ENCODE results near the gene OSBPL6. TPM values are rescaled to one million over a fixed set of nuclear protein-coding genes. Genes with fewer than 3 reads are reported as not detected.
A peak's percentile ranks its signal among the peaks of the same experiment; 100 is the strongest.

Gene OSBPL6
- total RNA-seq, 1 donor from 2014 or later, result 5.3 TPM

- no peak for DNase-seq
These were observed 79.6 kb downstream of the OSBPL6 start for GRCh38 chr2:178273787-178274360.

- DNase-seq, result no peak
These were observed 81.3 kb downstream of the OSBPL6 start for GRCh38 chr2:178275600-178275999.

- DNase-seq, result no peak
These were observed 83.5 kb downstream of the OSBPL6 start for GRCh38 chr2:178277741-178278197.

GRCh38 chr2:178279142-178279541 is 84.8 kb downstream of the OSBPL6 start:
- peak; percentile 93 for DNase-seq

DNA sequence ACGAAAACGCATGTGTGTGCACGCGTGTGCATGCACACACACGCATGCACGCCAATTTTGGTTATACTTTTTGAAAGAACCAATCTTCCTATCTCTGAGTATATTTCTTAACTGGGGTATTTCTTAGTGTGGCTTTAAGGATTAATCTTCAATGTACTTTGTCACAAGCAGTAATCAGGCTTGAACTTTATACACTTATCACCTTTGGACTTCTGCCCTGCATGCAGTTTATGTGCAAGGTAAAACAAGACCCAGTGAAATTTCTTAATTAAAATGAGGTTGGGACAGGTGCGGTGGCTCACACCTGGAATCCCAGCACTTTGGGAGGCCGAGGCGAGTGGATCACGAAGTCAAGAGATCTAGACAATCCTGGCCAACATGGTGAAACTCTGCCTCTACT is 85.3 kb downstream of the OSBPL6 start:
- DNase-seq, result no peak

DNA sequence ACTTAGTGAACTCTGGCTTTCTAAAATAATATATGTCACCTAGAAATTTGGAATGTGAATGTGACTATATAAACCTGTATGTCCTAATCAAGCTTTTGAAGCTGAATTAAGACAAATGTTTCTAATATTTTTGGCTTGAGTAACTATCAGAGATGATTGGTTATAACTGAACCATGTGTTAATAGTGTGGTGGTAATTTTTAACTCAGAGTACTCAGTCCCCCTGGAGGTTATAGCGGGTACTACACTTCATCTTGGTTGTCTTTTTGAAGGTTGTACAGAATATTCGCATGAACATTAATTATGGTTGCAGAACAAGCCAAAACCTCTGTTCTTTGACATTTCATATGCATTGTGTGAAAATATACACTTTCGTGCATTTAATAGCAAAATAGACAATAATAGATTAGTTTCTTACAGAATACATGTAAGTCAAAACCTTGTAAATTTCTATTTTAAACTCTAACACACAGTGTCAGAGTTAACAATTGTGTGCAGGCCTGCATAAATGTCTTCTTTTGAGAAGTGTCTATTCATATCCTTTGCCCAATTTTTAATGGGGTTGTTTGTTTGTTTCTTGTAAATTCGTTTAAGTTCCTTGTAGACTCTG is 86.0 kb downstream of the OSBPL6 start:
- peak; percentile 80 for DNase-seq

- DNase-seq, result peak; percentile 28
These were observed 87.9 kb downstream of the OSBPL6 start for GRCh38 chr2:178282075-178282815.

GRCh38 chr2:178283341-178283918 is 89.1 kb downstream of the OSBPL6 start:
- no peak for DNase-seq

DNA sequence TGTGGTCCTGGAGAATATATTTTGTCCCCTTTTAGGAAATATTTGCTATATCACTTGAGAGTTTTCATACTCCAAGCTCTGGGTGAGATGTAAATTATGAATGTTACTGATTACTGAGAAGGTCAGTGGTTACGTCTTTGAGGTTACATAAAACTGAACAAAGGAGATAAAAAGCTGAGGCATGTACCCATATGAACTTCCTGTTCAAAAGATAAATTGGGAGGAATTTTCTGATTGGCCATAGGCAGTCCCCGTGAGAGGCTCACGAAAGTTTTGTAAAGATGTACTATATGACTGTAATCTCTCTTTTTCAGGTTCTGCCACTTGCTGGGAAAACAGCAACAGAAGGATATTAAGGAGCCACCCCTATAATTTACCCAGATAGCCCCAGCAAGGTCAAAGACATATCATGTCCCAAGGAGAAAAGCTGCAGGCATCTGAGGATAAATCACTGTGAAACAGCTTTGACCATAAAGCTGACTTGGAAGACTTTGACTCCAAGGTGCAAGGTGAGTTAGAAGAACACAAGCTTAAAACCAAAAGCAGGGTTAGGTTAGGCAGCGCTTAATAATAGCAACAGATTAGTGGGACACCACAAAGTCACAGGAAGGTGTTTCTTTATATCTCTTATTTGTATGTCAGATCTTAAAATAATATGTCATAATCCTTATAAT is 90.4 kb downstream of the OSBPL6 start:
- no peak for DNase-seq

DNA sequence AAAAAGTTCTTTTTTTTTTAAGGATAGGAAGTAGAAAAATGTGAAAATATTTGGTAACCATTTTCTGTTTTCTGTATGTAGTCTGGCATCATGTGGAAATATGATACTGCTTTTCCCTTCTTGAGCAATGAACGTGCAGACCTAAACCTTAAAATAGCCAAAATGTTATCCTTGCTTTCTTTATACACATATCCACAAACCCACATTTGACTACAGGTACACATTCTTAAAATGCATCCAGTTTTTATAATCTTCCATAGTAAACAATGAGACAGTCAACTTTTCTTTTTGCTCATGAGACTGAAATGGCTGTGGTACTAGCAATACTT is 90.9 kb downstream of the OSBPL6 start:
- DNase-seq, result no peak

- no peak for DNase-seq
These were observed 92.3 kb downstream of the OSBPL6 start for GRCh38 chr2:178286636-178287035.

DNA sequence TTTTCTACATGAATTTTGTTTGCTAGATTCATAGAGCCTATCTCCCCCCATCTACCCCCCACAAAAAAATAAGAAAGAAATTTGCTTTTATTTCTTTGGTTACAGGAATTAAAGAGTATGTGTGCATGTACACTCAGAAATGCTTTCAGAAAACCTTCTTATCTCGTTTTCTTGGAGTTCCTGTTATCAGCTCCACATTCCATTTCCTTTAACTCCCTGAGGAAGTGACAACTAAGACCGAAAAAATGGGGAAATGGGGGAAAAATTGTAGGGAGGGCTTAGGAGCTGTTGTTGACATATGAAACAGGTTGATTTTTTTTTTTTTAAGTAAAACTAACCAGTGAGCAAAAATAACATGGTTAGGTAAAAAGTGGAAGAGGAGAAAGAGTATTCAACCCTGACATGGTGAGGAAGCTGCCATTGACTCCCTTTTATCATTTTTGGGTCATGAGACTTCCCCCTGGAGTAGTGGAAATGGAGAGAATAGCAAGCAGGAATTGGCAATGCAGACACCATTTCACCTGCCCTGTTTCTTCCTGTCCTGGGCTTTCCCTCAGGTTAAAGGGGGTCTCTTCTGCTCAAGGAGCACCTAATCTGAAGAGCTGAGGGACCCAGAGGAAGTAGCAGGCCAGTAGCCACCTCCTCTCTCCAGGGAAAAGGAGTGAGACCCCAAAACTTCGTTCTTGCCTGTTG is 93.5 kb downstream of the OSBPL6 start:
- DNase-seq, result peak; percentile 18

DNA sequence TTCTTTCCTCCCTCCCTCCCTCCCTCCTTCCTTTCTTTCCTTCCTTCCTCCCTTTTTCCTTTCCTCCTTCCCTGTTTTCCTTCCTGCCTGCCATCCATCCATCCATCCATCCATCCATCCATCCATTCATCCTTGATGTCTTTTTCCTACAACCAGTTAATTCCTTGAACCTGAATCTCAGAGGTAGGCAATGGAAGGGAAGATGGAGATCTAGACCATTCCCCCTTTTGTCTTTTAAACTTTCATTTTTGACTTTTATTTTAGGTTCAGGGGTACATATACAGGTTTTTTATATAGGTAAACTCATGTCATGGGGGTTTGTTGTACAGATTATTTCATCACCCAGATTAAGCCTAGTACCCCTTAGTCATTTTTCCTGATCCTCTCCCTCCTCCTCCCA is 97.4 kb downstream of the OSBPL6 start:
- no peak for DNase-seq

DNA sequence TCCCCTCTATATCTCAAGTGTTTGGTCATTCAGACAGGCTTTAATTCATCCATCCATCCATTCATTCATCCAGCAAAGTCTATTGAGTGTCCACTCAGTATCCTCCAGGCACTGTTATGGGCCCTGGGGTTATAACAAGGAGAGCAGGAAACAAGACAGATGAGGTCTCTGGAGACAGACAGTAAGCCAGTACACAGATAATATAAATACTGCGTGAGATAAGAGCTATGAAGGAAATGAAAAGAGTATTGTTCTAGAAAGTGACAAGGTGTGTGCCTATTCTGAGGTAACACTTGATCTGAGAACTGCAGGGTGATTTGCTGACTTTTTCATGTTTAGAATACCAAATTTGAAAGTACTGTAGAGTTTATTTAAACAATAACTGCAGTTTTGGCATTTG is 98.3 kb downstream of the OSBPL6 start:
- DNase-seq, result no peak

- no peak for DNase-seq
These were observed 100.8 kb downstream of the OSBPL6 start for GRCh38 chr2:178295115-178295514.

DNA sequence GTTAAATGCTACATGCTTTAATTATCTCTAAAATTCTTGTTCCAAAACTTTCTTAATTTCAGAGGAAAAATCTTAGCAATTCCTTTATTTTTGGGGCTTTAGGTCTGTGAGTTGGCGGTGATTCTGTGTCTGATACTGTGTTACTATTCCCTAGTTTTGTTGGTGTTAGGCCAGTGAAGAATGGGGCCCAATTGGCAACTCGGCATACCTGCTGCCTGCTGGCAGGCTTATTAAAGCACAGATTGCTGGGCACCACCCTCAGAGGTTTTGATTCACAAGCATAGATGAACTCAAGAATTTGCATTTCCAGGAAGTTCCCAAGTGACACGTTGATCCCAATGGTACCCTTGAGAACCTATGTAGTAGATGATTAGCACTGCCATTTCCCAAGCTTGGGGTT is 101.6 kb downstream of the OSBPL6 start:
- no peak for DNase-seq

GRCh38 chr2:178296394-178297090 is 102.2 kb downstream of the OSBPL6 start:
- DNase-seq, result no peak

GRCh38 chr2:178297091-178297411 is 102.7 kb downstream of the OSBPL6 start:
- DNase-seq, result no peak

- DNase-seq, result peak; percentile 83
These were observed 104.5 kb downstream of the OSBPL6 start for GRCh38 chr2:178298785-178299212.

GRCh38 chr2:178301649-178302238 is 107.4 kb downstream of the OSBPL6 start:
- no peak for DNase-seq

- no peak for DNase-seq
These were observed 110.0 kb downstream of the OSBPL6 start for GRCh38 chr2:178304333-178304732.

Measured in dermis blood vessel endothelial cell (primary cell).